ENCODE measurements around the gene NKAIN2.
"Not testable (repeated sequence)": the region's sequence is repeated elsewhere in the genome, so short reads cannot be mapped to it uniquely, and the experiment has no call there.

The NKAIN2 gene

DNA sequence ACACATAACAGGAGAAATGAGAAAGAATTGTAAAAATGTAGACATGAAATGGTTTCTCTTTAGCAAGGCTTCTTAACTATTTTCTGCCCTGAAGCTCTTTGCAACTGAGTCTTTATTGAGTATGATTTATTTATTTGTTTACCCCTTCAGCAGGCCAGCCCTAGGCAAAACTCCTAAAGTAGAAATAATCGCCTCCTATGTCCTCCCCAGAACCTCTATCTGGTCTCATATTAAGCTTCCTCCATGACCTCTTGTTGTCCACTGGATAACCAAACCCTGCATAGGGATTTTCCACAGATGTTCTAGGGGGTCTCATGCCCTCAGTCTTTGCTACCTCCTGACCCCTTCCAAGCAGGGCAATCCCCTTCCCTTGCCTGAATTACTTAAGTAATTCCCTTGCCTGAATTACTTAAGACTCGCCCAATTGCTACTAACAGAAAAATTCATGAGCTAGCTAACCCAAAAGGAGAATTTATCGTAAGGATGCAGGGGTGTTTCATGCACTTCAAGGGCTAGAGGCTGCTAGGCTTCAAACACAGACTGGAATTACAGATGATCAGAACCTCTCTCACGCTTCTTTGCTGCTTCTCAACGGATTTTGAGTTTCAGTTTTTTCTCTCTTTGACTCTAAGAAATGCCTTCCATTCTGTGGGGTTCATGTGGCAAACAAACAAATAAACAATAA, 732.6 kb downstream of the NKAIN2 start:
- DNase-seq = no peak

DNA sequence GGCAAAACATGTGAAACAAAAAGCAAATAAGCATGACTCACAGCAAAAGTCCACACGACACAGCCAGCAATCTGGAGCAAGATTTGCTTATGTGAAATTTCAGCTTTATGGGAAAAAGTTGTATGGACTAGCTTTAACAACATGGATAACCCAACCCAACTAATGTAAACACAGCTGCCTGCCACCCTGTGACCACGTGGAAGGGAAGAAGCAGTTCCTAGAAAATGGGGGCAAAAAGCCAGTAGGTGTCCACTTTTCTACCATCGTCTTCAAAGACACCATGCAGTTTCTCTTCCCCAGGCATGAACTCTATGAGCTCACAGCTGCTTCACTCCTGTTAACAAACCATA, 733.2 kb downstream of the NKAIN2 start:
- no peak for DNase-seq

DNA sequence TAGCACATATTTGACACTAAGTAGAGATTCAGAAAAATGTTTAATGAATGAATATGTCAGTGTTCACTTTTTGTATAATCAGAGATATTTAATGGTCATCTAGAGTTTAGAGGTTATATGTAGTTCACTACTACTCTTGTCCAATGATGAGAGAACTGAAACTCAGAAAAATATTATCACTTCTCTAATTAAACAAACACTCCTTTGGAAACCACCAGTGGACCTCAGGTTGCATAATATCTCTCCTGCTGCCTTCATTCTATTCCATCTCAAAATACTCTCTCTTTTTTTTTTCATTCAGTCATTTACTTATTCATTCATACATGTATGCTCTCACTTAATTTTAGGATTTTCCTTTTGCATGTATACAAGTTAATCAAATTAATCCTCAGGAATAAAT, 735.4 kb downstream of the NKAIN2 start:
- no peak for DNase-seq

DNA sequence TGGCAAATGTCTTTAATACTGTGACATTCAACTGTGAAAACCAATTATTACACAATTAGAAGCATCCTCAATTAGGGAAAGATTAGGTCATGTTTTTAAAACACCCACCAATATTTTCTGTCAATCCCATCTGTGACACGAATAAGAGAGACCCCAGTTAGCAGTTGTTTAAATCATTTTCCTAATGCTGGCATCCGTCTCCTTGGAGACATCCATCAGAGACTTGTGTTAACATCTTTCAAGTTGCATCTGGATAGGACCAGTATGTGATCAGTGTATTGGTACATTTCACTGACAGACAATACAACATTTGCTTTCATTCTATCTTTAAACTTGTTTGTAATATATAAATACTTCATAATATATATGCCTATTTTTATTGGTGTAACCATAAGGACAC, 737.9 kb downstream of the NKAIN2 start:
- DNase-seq = no peak

DNA sequence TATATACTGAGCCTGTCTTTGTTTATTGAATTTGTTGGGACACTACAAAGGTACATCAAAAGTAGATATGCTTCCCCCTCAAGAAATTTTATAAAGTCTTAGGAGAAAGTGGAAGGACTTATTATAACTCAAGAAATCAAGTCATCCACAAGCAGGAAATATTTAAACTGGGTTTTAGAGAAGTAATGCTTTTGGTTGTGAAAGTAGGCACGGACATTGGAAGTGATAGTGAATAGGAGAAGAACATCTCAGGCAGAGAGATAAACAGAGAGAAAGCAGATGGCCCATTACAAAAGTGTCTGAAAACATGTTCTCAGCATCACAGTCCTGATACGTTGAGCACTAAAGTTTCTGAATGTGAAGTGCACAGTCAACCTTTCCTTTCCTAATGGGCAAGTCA, 742.9 kb downstream of the NKAIN2 start:
- DNase-seq = no peak

DNA sequence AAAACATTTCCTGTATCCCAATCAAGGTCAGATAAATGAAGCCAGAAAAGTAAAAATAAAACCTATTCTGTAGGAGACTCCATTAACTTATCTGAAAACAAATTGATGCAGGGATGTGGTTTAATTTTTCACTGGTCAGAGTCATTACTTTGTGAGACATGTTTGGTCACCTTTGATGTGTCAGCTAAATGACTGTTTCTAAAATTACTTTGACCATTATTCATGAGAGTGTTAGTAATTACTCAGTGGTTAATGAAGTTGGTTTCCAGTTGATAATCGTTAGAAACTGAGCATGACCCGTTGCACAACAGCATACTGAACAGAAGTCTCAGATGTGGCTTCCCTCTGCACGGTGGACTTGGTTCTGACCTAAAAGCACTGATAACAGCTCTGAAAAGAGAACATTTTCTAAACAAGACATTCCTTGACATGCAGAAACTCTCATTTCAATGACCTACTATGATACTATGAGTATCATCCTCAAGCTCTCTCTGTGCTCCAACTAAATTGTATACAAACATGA, 748.1 kb downstream of the NKAIN2 start:
- DNase-seq = no peak

DNA sequence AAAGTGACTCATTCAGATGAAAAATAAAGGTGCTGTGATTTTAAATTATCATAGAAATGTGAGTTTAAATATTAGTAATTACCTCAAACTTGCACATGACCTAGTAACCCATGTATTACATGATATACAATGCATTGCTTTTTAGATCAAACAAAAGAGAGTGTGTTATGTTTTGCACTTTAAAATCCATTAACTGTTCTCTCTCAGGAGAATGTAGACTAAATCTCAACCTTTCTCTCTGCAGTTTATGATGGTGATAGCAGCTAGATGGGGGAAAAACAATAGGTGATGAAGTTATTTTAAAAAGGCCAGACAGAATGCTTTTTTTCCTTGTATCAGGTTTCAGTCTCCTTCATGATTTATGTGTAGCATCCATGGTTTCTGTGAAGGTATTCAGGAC, 754.2 kb downstream of the NKAIN2 start:
- no peak for DNase-seq

DNA sequence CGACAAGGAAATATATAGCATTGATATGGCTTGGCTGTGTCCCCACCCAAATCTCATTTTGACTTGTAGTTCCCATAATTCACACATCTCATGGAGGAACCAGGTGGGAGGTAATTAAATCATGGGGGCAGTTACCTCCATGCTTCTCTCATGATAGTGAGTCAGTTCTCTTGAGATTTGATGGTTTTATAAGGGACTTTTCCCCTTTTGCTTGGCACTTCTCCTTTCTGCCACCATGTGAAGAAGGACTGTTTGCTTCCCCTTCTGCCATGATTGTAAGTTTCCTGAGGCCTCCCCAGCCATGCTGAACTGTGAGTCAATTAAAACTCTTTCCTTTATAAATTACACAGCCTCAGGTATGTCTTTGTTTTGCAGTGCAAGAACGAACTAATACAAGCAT, 756.4 kb downstream of the NKAIN2 start:
- not testable (repeated sequence) for DNase-seq

DNA sequence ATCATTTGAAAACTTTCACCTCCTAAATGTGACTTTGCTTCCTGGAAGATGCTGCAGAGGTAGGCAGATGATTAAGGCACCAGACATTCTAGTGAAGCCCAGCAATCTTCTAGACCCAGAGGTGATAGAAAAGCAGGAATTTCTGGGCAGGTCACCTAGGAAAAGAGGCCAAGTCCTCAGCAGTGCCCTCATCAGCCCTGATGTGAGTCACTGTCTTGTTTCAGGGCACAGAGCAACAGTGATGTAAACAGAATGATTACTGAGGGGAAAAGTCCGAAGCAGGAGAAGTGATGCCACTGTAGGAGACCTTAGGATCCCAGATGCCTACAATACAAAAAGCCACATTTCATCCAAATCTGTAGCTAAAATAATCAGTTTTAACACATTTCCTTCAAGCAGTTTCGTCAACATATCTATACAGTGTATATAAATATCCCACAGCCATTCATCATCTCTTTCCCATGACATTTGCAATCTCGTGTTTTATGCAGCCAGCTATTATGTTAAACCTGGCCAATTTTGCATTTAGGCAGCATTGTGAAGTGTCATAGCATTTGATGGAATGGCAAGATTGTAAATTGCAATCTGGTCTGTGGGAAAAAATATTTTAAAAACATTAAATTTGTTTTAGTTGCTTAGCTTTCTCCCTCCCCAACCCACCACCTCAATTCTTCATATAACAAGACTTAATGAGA, 757.4 kb downstream of the NKAIN2 start:
- no peak for DNase-seq

DNA sequence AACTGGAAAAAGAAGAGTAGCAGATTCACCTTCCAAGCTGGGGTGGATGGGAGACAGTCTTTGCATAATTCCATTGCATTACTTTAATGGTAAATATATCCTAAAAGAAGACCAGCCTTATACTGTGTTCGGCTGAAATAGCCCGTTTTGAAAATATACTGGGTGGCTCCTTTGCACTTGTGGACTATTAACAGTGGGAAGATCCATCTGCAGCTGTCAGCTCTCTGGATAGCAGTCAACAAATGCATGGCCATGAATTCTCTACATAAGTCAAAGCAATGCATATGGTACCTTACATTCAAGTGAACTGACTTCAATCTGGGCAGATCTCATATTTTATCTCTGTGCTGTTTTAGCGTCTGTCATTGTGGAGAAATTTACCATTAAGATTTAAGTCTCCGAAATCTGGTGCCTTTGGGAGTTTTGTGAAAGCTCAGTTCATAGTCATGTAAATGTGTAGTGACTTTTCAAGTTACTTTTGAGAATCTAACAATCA, 758.0 kb downstream of the NKAIN2 start:
- DNase-seq = no peak

DNA sequence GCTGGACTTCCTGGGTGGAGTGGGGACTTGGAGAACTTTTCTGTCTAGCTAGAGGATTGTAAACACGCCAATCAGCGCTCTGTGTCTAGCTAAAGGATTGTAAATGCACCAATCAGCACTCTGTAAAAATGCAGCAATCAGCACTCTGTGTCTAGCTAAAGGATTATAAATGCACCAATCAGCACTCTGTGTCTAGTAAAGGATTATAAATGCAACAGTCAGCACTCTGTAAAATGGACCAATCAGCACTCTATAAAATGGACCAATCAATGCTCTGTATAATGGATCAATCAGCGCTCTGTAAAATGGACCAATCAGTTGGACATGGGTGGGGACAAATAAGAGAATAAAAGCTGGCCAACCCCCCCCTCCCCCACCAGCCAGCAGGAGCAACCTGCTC, 760.5 kb downstream of the NKAIN2 start:
- not testable (repeated sequence) for DNase-seq

DNA sequence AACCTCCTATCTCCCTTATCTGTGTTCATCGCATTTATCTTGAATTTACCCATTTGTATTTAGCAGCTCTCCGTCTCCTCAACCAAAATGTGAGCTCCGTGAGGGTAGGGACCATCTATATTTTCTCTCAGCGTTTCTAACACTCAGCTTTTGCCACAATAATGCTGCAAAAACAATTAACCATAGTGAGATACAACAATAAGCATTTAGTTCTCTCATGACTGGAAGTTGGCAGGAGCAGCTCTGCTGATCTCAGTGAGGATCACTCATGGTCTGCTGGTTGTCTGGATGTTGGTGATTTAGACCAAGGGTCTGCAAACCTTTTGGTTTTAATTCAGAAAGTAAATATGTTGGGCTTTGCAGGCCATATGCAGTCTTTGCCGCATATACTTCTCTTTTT, 763.7 kb downstream of the NKAIN2 start:
- DNase-seq = no peak

DNA sequence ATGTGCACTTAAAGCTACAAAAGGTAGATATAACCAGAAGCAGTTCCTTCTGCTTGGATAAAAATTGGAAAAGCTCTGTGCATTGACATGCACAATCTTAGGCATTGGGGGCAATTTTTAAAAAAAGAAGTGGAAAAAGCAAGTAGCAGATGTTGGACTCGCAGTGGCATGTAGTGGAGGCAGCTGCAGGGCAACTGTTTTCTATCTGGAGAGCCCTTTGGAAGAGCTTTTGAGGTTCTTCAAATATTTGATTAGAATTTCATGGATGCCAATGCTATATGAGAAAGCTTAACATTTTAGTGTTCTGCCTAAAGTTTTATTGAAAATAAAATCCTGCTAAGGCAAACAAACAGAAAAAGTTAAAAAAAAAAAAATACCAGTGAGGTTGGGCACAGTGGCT, 770.3 kb downstream of the NKAIN2 start:
- DNase-seq = no peak

DNA sequence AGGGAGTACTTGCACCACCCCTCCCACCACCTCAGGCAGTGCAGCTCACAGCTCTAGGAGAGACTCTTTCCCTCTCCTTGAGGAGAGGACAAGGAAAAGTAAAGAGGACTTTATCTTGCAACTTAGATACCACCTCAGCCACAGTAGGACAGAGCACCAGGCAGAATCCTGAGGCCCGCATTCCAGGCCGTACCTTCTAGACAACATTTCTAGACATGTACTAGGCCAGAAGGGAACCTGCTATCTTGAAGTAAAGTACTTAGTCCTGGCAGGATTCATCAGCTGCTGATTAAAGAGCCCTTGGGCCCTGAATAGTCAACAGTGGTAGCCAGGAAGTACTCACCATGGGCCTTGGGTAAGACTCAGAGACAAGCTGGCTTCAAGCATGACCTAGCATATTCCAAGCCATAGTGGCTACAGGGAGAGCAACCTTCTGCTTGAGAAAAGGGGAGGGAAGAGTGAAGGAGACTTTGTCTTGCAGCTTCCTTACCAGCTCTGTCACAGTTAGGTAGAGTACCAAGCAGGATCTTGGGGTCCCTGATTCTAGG, 774.1 kb downstream of the NKAIN2 start:
- no peak for DNase-seq

DNA sequence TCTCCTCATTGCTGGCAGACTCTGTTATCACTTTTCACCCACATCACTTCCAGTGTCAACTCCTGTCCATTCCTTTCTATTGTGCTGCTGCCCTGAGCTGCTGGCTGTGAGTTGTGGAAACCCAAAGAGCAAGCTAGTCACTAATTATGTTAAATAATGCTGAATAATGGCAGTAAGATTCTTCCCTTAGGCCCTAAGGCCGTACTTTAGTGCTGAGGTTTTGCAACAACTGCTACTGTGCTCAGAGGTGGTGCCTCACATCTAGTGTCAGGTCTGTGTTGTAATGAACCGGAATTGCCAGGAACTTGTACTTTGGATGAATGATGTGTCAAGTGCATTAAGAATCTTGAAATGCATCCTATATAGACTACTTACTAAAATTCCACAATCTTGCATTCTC, 786.3 kb downstream of the NKAIN2 start:
- DNase-seq = no peak

DNA sequence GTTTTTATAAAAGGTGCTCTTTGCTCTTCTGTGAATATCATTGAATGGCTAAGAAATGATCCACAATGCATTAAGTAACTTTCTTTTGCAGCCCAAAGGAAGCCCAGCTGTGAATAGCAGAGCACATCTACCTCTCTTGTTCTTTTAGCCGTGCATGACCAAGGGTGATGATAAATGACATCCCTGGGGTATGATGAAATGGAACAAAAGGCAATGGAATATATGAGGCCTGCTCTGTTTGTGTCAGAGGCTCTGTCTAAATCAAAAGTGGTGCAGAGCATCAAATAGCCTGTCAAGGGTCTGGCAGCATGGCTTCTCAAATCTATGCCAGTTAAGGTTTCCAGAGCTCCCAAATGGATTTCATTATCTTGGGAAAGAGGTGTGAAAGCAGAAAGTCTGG, 796.0 kb downstream of the NKAIN2 start:
- no peak for DNase-seq

DNA sequence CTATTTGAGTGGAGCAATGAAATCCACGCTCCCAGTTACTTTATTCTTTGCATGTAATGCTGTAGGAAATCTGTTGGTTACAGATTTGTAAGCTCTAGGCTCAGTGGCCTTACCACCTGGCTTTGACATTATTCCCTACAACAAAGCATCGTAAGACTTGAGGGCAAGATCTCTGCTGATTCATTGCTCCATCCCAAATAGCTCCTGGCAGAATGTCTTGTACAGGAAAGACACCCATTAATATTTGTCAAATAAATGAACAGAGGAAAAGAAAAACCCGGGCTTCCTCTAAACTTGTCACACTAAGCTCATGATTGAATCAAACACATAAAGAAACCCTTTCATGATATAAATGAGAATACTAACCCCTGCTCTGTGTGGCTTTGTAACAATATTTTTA, 801.1 kb downstream of the NKAIN2 start:
- DNase-seq = no peak

DNA sequence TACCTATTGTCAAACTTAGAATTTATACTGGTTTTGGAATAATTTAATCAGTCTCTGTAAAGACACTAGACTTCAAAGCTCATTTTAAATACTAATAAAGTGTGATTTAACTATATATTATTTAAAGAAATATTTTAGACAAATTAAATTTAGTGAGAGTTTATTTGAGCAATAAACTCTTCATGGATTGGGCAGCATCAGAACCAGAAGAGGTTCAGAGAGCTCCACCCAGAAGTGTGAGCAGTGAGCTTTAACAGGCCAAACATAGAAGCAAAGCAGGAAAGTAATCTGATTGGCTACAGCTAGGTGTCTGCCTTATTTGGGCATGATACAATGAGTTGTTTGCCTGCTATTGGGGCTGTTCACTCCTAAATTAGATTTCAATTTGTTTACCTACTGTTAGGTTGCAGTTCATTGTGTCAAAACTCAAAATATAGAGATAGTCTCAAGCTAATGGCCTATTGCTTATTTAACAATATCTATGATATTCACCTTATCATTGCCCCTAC, 803.5 kb downstream of the NKAIN2 start:
- no peak for DNase-seq

DNA sequence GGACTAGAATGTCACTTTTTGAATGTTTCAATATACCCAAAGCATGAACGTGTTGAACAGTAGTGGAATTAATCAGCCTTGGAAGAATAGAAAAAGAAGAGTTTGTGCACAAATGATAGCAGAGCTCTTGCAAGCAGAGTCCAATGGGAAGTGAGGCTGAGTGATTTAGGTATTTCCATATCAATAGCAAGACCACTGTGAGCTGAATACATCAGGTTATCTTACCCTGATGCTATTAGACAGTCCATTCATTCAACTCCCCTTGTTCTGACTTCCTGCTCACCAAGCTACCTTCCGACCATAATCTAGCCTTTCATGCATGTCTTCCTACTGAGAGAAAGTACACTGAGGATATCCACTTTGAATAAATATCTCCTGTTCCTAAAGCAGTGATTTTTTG, 809.4 kb downstream of the NKAIN2 start:
- DNase-seq = no peak

DNA sequence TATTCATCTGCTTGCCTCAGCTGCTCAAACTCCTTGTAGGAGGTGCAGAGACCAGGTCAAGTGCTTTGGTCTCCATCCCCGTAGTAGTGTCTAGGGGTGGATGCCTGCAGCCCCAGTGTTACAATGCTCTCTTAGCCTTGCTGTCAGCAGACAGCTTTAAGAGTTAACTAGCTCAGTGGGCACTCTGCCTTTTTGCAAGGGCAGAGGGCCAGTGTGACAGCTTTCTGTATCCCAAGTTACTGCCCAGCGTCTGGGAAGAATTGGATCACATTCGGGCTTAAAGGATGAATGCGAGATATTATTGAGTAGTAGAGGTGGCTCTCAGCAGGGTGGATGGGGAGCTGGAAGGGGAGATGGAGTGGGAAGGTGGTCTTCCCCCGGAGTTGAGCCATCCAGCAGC, 818.7 kb downstream of the NKAIN2 start:
- no peak for DNase-seq

DNA sequence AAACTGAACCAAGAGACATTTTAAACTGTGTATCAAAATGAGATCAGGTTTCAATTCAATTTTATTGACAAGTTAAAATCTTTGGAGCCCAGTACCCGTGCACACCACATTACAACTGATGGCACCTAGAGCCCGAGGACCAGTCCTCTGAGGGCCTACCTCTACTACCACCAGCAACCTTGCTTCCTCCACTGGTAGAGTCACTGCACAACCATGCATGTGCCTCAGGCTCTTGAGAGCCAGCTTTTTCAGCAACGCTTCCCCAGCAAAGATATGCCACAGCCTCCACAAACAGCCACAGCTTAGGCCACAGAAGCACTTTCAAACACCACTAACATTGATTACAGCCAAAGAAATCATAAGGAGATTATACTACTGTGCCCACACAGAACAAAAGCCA, 830.0 kb downstream of the NKAIN2 start:
- no peak for DNase-seq

DNA sequence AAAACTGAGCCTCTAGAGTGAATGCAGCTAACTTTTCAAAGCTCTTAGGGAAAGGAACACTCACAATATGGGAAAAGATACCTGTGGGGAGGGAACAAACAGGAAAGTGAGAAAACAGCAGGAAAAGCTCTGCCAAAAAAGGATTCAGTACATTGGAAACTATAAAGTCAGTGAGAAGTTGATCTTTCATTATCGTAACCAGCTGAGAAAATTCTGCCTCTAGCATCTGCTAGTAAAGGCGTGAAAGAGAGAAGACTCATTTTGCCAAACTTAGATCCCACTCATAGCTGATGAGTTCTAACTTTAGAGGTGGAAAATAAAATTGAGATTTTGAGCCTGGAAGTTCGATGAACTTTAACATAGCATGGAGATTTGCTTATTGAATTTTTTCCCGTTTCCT, 836.8 kb downstream of the NKAIN2 start:
- DNase-seq = no peak

DNA sequence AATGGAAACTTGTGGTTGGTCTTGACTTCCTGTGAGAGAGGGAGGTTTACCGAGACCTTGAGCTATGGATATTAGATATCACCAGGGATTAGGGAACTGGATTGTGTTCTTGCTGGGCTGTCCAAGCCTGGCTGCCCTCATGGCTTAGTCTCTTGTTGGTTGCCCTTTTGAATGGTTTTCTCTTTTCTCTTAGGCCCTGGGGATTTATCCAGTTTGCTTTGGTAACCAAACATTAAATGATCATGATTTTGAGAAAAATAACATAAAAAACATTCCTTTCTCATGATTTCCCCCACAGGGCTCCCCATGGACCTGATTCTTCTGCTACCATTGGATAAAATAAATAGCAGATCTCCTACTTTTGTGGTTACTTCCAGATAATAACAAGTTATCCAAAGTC, 852.2 kb downstream of the NKAIN2 start:
- no peak for DNase-seq

DNA sequence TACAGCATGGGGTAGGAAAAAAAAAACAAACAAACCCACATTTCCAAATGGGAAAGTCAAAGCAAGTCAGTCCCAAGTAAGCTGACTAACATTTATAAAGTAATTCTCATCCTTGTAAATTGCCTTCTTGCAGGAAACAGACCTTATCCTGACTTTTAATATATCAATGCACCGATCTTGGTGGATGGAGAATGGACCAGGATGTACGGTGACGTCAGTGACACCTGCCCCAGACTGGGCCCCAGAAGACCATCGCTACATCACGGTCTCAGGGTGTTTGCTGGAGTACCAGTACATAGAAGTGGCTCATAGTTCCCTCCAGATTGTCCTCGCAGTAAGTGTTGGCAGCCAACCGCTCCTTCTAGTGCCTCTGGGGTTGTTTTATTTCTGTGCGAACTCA, 854.4 kb downstream of the NKAIN2 start:
- DNase-seq = no peak

All from CD4-positive, alpha-beta T cell treated with Interleukin-12 subunit alpha and Interleukin-12 subunit beta, for 1 hour (primary cell).